ENCODE data around the gene QRICH2. TPM values are rescaled to one million over a fixed set of nuclear protein-coding genes. Genes with fewer than 3 reads are reported as not detected.

QRICH2 gene
- total RNA-seq, 1 donor from 2014 or later = 12.3 TPM

DNA sequence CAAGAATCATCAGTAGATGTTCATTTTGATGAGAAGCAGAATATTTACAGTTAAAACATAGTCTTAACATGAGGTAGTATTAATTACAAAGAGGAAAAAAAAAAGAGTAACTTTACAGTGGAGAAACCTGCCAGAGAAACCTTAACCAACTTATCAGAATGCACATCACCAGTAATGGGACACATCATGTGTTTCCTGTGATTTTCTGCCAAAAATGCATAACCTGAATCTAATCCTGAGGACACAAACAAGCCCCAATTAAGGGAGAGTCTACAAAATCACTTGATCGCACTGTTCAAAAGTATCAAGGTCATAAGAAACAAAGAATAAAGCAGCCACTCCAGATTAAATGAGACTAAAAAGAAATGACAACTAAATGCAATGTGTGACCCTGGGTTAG is 18.2 kb upstream of the QRICH2 start:
- H3K27ac Mint-ChIP-seq (ENCODE audit: unreplicated experiment) = no peak overlapping the region
- no peak overlapping the region for H3K4me3 Mint-ChIP-seq
- H3K4me1 Mint-ChIP-seq = no peaks in the 10 kb centered on the region
- H3K9me3 Mint-ChIP-seq = no peaks in the 10 kb centered on the region
- TF ChIP-seq, protein P1, sequence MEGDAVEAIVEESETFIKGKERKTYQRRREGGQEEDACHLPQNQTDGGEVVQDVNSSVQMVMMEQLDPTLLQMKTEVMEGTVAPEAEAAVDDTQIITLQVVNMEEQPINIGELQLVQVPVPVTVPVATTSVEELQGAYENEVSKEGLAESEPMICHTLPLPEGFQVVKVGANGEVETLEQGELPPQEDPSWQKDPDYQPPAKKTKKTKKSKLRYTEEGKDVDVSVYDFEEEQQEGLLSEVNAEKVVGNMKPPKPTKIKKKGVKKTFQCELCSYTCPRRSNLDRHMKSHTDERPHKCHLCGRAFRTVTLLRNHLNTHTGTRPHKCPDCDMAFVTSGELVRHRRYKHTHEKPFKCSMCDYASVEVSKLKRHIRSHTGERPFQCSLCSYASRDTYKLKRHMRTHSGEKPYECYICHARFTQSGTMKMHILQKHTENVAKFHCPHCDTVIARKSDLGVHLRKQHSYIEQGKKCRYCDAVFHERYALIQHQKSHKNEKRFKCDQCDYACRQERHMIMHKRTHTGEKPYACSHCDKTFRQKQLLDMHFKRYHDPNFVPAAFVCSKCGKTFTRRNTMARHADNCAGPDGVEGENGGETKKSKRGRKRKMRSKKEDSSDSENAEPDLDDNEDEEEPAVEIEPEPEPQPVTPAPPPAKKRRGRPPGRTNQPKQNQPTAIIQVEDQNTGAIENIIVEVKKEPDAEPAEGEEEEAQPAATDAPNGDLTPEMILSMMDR (conservative IDR thresholded peaks at IDR 0.05) = no peak
- no peaks in the 10 kb centered on the region for H3K27me3 Mint-ChIP-seq (ENCODE audit: low read depth)
- DNase-seq (ENCODE audit: low read depth, low spot score) = no peak
- peaks cover 6% of the 10 kb centered on the region for H3K36me3 Mint-ChIP-seq (ENCODE audit: low read depth)

DNA sequence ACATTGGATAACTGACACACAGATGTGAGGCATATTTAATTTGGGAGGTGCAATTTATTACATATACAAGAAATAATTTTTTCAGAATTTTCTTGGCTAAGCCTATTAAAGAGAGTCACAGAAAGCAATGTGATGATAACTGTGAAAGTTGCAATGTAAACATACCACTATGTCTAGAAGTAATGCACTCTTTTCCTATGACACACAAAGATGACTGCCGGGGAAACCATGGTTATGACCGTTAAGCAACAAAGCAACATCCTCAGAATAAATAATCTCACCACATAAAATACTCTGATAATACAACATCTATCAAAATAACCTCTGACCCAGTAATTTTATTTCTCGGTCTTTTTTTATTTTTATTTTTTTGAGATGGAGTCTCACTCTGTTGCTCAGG is 10.5 kb upstream of the QRICH2 start:
- H3K36me3 Mint-ChIP-seq (ENCODE audit: low read depth) = no peaks in the 10 kb centered on the region
- no peaks in the 10 kb centered on the region for H3K27me3 Mint-ChIP-seq (ENCODE audit: low read depth)
- H3K27ac Mint-ChIP-seq (ENCODE audit: unreplicated experiment) = no peak overlapping the region
- no peak for DNase-seq (ENCODE audit: low read depth, low spot score)
- H3K9me3 Mint-ChIP-seq = no peaks in the 10 kb centered on the region
- TF ChIP-seq, protein P1 (conservative IDR thresholded peaks at IDR 0.05) = no peak
- no peaks in the 10 kb centered on the region for H3K4me1 Mint-ChIP-seq
- H3K4me3 Mint-ChIP-seq = no peak overlapping the region

GRCh38 chr17:76317535-76317934 is 9.5 kb upstream of the QRICH2 start:
- TF ChIP-seq, protein P1 (conservative IDR thresholded peaks at IDR 0.05) = no peak
- Mint-ChIP-seq H3K27ac (ENCODE audit: unreplicated experiment) (no peak overlapping the region), H3K36me3 (ENCODE audit: low read depth) (no peaks in the 10 kb centered on the region), H3K27me3 (ENCODE audit: low read depth) (no peaks in the 10 kb centered on the region), H3K4me1 (no peaks in the 10 kb centered on the region), H3K9me3 (no peaks in the 10 kb centered on the region), H3K4me3 (no peak overlapping the region)
- DNase-seq (ENCODE audit: low read depth, low spot score) = no peak

GRCh38 chr17:76314392-76315227 is 6.5 kb upstream of the QRICH2 start:
- peaks cover 3% of the 10 kb centered on the region for H3K36me3 Mint-ChIP-seq (ENCODE audit: low read depth)
- TF ChIP-seq, protein P1 (conservative IDR thresholded peaks at IDR 0.05) = no peak
- H3K9me3 Mint-ChIP-seq = no peaks in the 10 kb centered on the region
- H3K27ac Mint-ChIP-seq (ENCODE audit: unreplicated experiment) = no peak overlapping the region
- H3K4me1 Mint-ChIP-seq = no peaks in the 10 kb centered on the region
- no peak for DNase-seq (ENCODE audit: low read depth, low spot score)
- no peak overlapping the region for H3K4me3 Mint-ChIP-seq
- no peaks in the 10 kb centered on the region for H3K27me3 Mint-ChIP-seq (ENCODE audit: low read depth)

- no peaks in the 10 kb centered on the region for H3K4me1 Mint-ChIP-seq
- no peaks in the 10 kb centered on the region for H3K27me3 Mint-ChIP-seq (ENCODE audit: low read depth)
- TF ChIP-seq, protein P1 (conservative IDR thresholded peaks at IDR 0.05) = no peak
- DNase-seq (ENCODE audit: low read depth, low spot score) = no peak
- H3K27ac Mint-ChIP-seq (ENCODE audit: unreplicated experiment) = no peak overlapping the region
- peaks cover 8% of the 10 kb centered on the region for H3K36me3 Mint-ChIP-seq (ENCODE audit: low read depth)
- H3K4me3 Mint-ChIP-seq = no peak overlapping the region
- no peaks in the 10 kb centered on the region for H3K9me3 Mint-ChIP-seq
These were observed 4.7 kb upstream of the QRICH2 start for GRCh38 chr17:76312735-76313134.
